Fibroblast of pulmonary artery (primary cell): Measurements from ENCODE around the gene NEK10.
"Not testable (repeated sequence)": the region's sequence is repeated elsewhere in the genome, so short reads cannot be mapped to it uniquely, and the experiment has no call there.

Experiments used
- DNase-seq: peaks from one replicate; pipeline ENCODE4 v3.0.0-alpha.2; 2010; ENCODE audit warnings: low read depth
- H3K4me3 ChIP-seq: replicated peaks from 2 replicates; pipeline ENCODE4 v1.5.1; 2011; ENCODE audit warnings: low read depth, mild to moderate bottlenecking, control low read depth, low read length, moderate library complexity
- TF ChIP-seq, protein P1 (sequence below): IDR thresholded peaks from 2 replicates; pipeline ENCODE4 v1.5.1; 2011; ENCODE audit warnings: mild to moderate bottlenecking, control low read depth, low read length, inconsistent platforms; ENCODE audit errors: missing control alignments

NEK10 gene

DNA sequence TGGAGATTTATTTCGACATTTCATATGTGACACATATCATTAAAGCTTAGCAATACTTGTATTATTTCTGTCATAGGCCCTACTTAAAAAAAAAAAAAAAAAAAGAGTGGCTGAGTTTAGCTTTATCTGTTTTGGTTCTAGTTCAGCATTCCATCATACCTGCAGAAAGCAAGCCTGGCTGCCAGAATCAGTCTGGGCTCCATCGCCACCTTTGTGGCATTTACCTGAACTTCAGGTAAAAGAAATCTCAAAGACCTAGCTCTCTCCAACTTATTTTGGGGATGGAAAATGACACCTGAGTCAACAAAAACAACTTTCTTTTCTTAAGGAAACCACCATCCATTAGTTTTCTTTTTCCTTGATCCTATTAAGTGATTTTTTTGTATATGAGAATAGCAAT is 82.1 kb downstream of the NEK10 start:
- DNase-seq = no peak
- H3K4me3 ChIP-seq = no peak overlapping the region
- TF ChIP-seq, protein P1, sequence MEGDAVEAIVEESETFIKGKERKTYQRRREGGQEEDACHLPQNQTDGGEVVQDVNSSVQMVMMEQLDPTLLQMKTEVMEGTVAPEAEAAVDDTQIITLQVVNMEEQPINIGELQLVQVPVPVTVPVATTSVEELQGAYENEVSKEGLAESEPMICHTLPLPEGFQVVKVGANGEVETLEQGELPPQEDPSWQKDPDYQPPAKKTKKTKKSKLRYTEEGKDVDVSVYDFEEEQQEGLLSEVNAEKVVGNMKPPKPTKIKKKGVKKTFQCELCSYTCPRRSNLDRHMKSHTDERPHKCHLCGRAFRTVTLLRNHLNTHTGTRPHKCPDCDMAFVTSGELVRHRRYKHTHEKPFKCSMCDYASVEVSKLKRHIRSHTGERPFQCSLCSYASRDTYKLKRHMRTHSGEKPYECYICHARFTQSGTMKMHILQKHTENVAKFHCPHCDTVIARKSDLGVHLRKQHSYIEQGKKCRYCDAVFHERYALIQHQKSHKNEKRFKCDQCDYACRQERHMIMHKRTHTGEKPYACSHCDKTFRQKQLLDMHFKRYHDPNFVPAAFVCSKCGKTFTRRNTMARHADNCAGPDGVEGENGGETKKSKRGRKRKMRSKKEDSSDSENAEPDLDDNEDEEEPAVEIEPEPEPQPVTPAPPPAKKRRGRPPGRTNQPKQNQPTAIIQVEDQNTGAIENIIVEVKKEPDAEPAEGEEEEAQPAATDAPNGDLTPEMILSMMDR = no peak

DNA sequence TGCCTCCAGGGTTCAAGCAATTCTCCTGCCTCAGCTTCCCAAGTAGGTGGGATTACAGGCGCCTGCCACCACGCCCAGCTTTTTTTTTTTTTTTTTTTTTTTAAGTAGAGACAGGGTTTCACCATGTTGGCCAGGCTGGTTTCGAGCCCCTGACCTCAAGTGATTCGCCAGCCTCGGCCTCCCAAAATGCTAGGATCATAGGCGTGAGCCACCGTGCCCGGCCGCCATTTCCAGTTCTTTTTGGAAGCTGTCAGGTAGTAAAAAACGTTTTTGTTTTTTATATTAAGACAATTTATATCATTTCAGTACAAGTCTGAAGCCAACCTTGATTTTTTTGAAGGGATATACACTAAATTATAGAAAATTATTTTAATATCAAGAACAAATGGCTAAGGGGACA is 82.7 kb downstream of the NEK10 start:
- DNase-seq, H3K4me3 ChIP-seq: not testable (repeated sequence)

DNA sequence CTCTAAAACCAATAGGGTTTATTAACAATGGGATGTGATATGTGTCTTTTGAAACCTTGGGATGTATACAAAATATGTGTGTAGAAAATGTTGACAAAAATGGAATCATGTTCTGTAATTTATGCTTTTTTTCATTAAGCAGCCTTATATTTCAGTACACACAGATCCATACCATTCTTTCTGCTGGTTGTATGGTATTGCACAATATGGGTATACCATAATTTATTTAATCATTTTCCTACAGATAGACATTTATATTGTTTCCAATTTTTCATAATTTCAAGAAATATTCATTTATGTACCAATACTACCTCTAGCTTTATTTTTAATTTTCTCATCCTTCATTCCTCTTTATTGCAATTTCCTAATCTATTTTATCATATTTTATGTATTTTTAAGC is 83.5 kb downstream of the NEK10 start:
- TF ChIP-seq, protein P1 = no peak
- H3K4me3 ChIP-seq = no peak overlapping the region
- DNase-seq = no peak

GRCh38 chr3:27281671-27282150 is 87.5 kb downstream of the NEK10 start:
- TF ChIP-seq, protein P1 = no peak
- DNase-seq = no peak
- no peak overlapping the region for H3K4me3 ChIP-seq

DNA sequence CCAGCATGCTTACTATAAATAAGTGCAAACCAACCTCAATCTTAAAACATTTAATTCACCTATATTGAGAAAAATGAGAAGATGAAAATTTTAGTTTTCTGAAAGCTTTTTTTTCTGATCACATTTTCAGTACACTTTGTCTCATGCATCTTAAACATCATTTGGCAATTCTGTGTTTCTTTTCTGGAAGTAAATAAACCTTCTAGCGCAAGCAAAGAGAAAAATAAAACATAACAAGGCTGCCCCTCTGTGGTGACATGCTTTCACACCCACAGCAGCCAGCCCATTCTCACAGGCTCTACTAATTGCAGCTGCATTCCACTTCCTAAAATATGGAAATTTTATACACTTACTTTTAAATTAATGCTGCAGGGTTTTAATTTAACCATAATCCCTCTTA is 90.1 kb downstream of the NEK10 start:
- TF ChIP-seq, protein P1 = peak; percentile 35
- peak; percentile 34 for DNase-seq
- no peak overlapping the region for H3K4me3 ChIP-seq

GRCh38 chr3:27278383-27279055 is 90.7 kb downstream of the NEK10 start:
- TF ChIP-seq, protein P1 = no peak
- no peak for DNase-seq
- no peak overlapping the region for H3K4me3 ChIP-seq

GRCh38 chr3:27275441-27275990 is 93.7 kb downstream of the NEK10 start:
- TF ChIP-seq, protein P1 = no peak

More at GRCh38 chr3:27275441-27275990, 93.7 kb downstream of the NEK10 start:
- no peak for DNase-seq
- H3K4me3 ChIP-seq = no peak overlapping the region
